ENCODE measurements around the gene MRPL55.

Gene MRPL55

GRCh38 chr1:228147151-228147693 is 38.1 kb upstream of the MRPL55 start:
- DNase-seq, result no peak

GRCh38 chr1:228146417-228147150 is 37.5 kb upstream of the MRPL55 start:
- no peak for DNase-seq

GRCh38 chr1:228145463-228146416 is 36.6 kb upstream of the MRPL55 start:
- no peak for DNase-seq

- no peak for DNase-seq
Observed at GRCh38 chr1:228144993-228145343, 35.9 kb upstream of the MRPL55 start.

- DNase-seq, result no peak
Observed at GRCh38 chr1:228144193-228144992, 35.3 kb upstream of the MRPL55 start.

- DNase-seq, result no peak
Observed at GRCh38 chr1:228143480-228144192, 34.5 kb upstream of the MRPL55 start.

GRCh38 chr1:228142701-228143136 is 33.6 kb upstream of the MRPL55 start:
- DNase-seq, result no peak

- DNase-seq, result no peak
Observed at GRCh38 chr1:228142155-228142691, 33.1 kb upstream of the MRPL55 start.

GRCh38 chr1:228141226-228142044 is 32.3 kb upstream of the MRPL55 start:
- DNase-seq, result peak; percentile 36

- DNase-seq, result no peak
Observed at GRCh38 chr1:228140724-228141225, 31.7 kb upstream of the MRPL55 start.

GRCh38 chr1:228139931-228140723 is 31.0 kb upstream of the MRPL55 start, which contains the start of gene GUK1:
Gene GUK1 (plus strand): TSS chr1:228140279. CDS start chr1:228140303, 24 bp downstream.
- DNase-seq, result peak; percentile 99

GRCh38 chr1:228139406-228139930 is 30.4 kb upstream of the MRPL55 start:
- no peak for DNase-seq

- DNase-seq, result no peak
Observed at GRCh38 chr1:228136901-228137300, 27.8 kb upstream of the MRPL55 start.

GRCh38 chr1:228134591-228134990 is 25.5 kb upstream of the MRPL55 start:
- DNase-seq, result no peak

GRCh38 chr1:228131766-228132165 is 22.7 kb upstream of the MRPL55 start:
- DNase-seq, result no peak

- DNase-seq, result no peak
Observed at GRCh38 chr1:228125185-228125584, 16.1 kb upstream of the MRPL55 start.

- DNase-seq, result no peak
Observed at GRCh38 chr1:228123505-228123904, 14.4 kb upstream of the MRPL55 start.

- no peak for DNase-seq
Observed at GRCh38 chr1:228122921-228123441, 13.9 kb upstream of the MRPL55 start.

GRCh38 chr1:228120857-228121489 is 11.9 kb upstream of the MRPL55 start:
- DNase-seq, result no peak
